ENCODE results near the gene CS. TPM values are rescaled to one million over a fixed set of nuclear protein-coding genes. Genes with fewer than 3 reads are reported as not detected.

Gene CS
- total RNA-seq, 2 donors from 2014 or later: 134 to 167 TPM

DNA sequence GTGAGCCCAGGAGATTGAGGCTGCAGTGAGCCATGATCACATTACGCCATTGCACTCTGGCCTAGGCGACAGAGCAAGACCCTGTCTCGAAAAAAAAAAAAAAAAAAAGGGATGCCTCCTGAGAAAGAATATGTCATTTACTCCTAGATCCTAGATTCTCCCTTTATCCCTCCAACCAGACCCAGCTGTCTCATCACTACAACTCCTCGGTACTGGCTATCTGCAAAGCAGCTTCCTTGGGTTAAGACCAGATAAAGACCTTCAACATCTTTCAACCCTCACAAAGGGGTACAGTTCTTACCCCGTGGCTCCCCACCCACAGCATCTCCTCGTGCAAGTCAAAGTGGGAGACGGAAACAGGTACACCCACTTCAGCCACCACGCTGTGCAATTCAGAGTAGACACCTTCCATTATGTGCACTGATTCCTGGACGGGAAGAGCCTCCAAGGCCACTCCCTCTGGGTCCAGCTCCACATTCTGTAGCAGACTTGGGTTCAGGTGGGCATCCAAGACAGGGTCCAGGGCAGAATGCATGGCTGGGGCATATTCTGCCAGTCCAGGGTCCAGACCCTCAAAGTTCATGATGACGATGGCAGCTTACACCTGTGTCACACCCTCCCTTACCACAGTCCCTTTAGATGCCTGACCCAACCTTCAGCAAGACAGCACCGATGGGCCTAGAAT, 32.5 kb upstream of the CS start:
- Histone ChIP-seq H3K4me1 (ENCODE audit: control insufficient read depth, insufficient read depth, low read length) (no peaks in the 10 kb centered on the region), H3K27me3 (ENCODE audit: control insufficient read depth, insufficient read depth, low read length, poor library complexity, severe bottlenecking) (no peaks in the 10 kb centered on the region), H3K27ac (ENCODE audit: low read depth, low read length) (no peak overlapping the region), H3K9ac (ENCODE audit: extremely low read depth, low read length, poor library complexity, severe bottlenecking) (no peak overlapping the region), H3K9me3 (ENCODE audit: control insufficient read depth, low read length) (no peaks in the 10 kb centered on the region), H3K4me3 (ENCODE audit: low read length) (peak overlapping the region; percentile 91), H3K36me3 (ENCODE audit: control insufficient read depth, insufficient read depth, low read length) (no peaks in the 10 kb centered on the region)
- H3K27ac Mint-ChIP-seq: peak overlapping the region; percentile 99
- TF ChIP-seq, protein P1, sequence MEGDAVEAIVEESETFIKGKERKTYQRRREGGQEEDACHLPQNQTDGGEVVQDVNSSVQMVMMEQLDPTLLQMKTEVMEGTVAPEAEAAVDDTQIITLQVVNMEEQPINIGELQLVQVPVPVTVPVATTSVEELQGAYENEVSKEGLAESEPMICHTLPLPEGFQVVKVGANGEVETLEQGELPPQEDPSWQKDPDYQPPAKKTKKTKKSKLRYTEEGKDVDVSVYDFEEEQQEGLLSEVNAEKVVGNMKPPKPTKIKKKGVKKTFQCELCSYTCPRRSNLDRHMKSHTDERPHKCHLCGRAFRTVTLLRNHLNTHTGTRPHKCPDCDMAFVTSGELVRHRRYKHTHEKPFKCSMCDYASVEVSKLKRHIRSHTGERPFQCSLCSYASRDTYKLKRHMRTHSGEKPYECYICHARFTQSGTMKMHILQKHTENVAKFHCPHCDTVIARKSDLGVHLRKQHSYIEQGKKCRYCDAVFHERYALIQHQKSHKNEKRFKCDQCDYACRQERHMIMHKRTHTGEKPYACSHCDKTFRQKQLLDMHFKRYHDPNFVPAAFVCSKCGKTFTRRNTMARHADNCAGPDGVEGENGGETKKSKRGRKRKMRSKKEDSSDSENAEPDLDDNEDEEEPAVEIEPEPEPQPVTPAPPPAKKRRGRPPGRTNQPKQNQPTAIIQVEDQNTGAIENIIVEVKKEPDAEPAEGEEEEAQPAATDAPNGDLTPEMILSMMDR (conservative IDR thresholded peaks at IDR 0.05): no peak
- peaks cover 11% of the 10 kb centered on the region for H3K4me1 Mint-ChIP-seq
- H3K9me3 Mint-ChIP-seq: no peaks in the 10 kb centered on the region
- peaks cover 3% of the 10 kb centered on the region for H3K36me3 Mint-ChIP-seq (ENCODE audit: low read depth)
- H3K27me3 Mint-ChIP-seq (ENCODE audit: insufficient read depth): no peaks in the 10 kb centered on the region
- WGBS, 2 experiments (ENCODE audit: insufficient coverage in 1 of 2, insufficient read length in 1 of 2): 90 to 97% methylated on average over 7 to 10 of the region's 11 CpGs
- peak overlapping the region; percentile 82 for H3K4me3 Mint-ChIP-seq
- DNase-seq: no peak

DNA sequence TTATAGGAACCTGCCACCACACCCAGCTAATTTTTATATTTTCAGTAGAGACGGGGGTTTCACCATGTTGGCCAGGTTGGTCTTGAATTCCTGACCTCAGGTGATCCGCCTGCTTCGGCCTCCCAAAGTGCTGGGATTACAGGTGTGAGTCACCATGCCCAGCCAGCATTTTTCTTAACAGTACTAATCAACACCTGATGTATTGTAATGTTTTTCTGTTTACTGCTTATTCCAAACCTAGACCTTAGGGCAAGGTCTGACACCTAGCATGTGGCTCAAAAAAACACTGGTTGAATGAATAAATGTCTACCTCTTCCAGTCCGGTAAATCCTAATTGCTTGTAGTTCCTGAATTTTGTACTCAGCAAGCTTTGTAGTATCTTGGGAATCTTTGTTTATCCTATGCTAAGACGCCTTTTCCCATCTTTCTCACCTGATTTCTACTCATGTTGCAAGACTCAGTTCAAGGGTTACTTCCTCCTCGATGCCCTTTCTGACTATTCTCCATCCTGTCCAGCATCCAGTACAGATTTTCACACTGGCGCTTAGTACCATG, 30.9 kb upstream of the CS start:
- Mint-ChIP-seq H3K9me3 (no peaks in the 10 kb centered on the region), H3K27ac (no peak overlapping the region), H3K4me1 (peaks cover 12% of the 10 kb centered on the region), H3K4me3 (no peak overlapping the region), H3K36me3 (ENCODE audit: low read depth) (peaks cover 13% of the 10 kb centered on the region), H3K27me3 (ENCODE audit: insufficient read depth) (no peaks in the 10 kb centered on the region)
- Histone ChIP-seq H3K36me3 (ENCODE audit: control insufficient read depth, insufficient read depth, low read length) (no peaks in the 10 kb centered on the region), H3K9ac (ENCODE audit: extremely low read depth, low read length, poor library complexity, severe bottlenecking) (no peak overlapping the region), H3K9me3 (ENCODE audit: control insufficient read depth, low read length) (no peaks in the 10 kb centered on the region), H3K4me1 (ENCODE audit: control insufficient read depth, insufficient read depth, low read length) (no peaks in the 10 kb centered on the region), H3K4me3 (ENCODE audit: low read length) (no peak overlapping the region), H3K27me3 (ENCODE audit: control insufficient read depth, insufficient read depth, low read length, poor library complexity, severe bottlenecking) (no peaks in the 10 kb centered on the region), H3K27ac (ENCODE audit: low read depth, low read length) (no peak overlapping the region)
- DNase-seq: no peak
- WGBS, 2 experiments (ENCODE audit: insufficient coverage in 1 of 2, insufficient read length in 1 of 2): 96 to 99% methylated on average over 2 to 7 of the region's 7 CpGs
- TF ChIP-seq, protein P1 (conservative IDR thresholded peaks at IDR 0.05): no peak

GRCh38 chr12:56326533-56326932, 26.4 kb upstream of the CS start:
- Mint-ChIP-seq H3K9me3 (no peaks in the 10 kb centered on the region), H3K27me3 (ENCODE audit: insufficient read depth) (no peaks in the 10 kb centered on the region)
- no peak overlapping the region for H3K27ac ChIP-seq (ENCODE audit: low read depth, low read length)

More at GRCh38 chr12:56326533-56326932, 26.4 kb upstream of the CS start:
- Histone ChIP-seq H3K9ac (ENCODE audit: extremely low read depth, low read length, poor library complexity, severe bottlenecking) (no peak overlapping the region), H3K36me3 (ENCODE audit: control insufficient read depth, insufficient read depth, low read length) (peaks cover 15% of the 10 kb centered on the region), H3K4me3 (ENCODE audit: low read length) (no peak overlapping the region), H3K4me1 (ENCODE audit: control insufficient read depth, insufficient read depth, low read length) (no peaks in the 10 kb centered on the region), H3K9me3 (ENCODE audit: control insufficient read depth, low read length) (no peaks in the 10 kb centered on the region), H3K27me3 (ENCODE audit: control insufficient read depth, insufficient read depth, low read length, poor library complexity, severe bottlenecking) (no peaks in the 10 kb centered on the region)
- no peak for DNase-seq
- TF ChIP-seq, protein P1 (conservative IDR thresholded peaks at IDR 0.05): no peak
- WGBS, 2 experiments (ENCODE audit: insufficient coverage in 1 of 2, insufficient read length in 1 of 2): 93 to 98% methylated on average over 5 to 6 of the region's 6 CpGs
- no peak overlapping the region for H3K27ac Mint-ChIP-seq
- H3K4me1 Mint-ChIP-seq: peaks cover 3% of the 10 kb centered on the region
- no peak overlapping the region for H3K4me3 Mint-ChIP-seq
- H3K36me3 Mint-ChIP-seq (ENCODE audit: low read depth): peaks cover 38% of the 10 kb centered on the region
